PC-3 (cell line): ENCODE results near the gene REC114. TPM values are rescaled to one million over a fixed set of nuclear protein-coding genes. Genes with fewer than 3 reads are reported as not detected.

Experiments
- ATAC-seq: fragments of 200-7000 bp; cut with Tn5 transposase; 2 replicates; pipeline ENCODE4 v1.9.1; 2020; ENCODE audit warnings: mild to moderate bottlenecking, moderate library complexity
- BruUV-seq: library from RNA; stranded (reverse); fragments of 400-500 nt; replicated peaks from 2 replicates; lab custom pipeline; 2021; lab: Mats Ljungman, UMichigan
- CTCF ChIA-PET: fragments of 300-600 bp; sonication (Branson Sonifier 250); formaldehyde crosslinking; loops from one replicate; lab custom pipeline; 2022; ENCODE audit warnings: antibody characterized with exemption; lab: Charles Lee
- POLR2A ChIA-PET: fragments of 300-600 bp; sonication (Branson Sonifier 250); formaldehyde crosslinking; loops from one replicate; lab custom pipeline; 2022; ENCODE audit warnings: antibody characterized with exemption; ENCODE audit not compliant: unreplicated experiment; lab: Charles Lee
- DNase-seq: peaks from one replicate; pipeline ENCODE4 v3.0.0-alpha.2; 2015
- H2AFZ ChIP-seq: fragments of 300-600 bp; sonication (generic); 2 replicates; pipeline ENCODE4 v1.6.0; 2016; ENCODE audit warnings: antibody characterized with exemption, low read length
- H3F3A ChIP-seq: fragments of 300-600 bp; sonication (generic); one replicate; pipeline ENCODE4 v1.6.0; 2017; ENCODE audit warnings: antibody characterized with exemption, low read length, control low read depth, mild to moderate bottlenecking; ENCODE audit not compliant: unreplicated experiment
- H3K27ac ChIP-seq: fragments of 300-600 bp; sonication (generic); 2 replicates; pipeline ENCODE4 v1.5.1; 2016; ENCODE audit warnings: mild to moderate bottlenecking, low read length
- H3K27me3 ChIP-seq: fragments of 300-600 bp; sonication (generic); 2 replicates; pipeline ENCODE4 v1.6.1; 2016; ENCODE audit warnings: low read length, mixed read lengths
- H3K36me3 ChIP-seq: fragments of 300-600 bp; sonication (generic); 2 replicates; pipeline ENCODE4 v1.6.1; 2016; ENCODE audit warnings: low read depth, mixed run types, low read length, mixed read lengths
- H3K4me1 ChIP-seq: fragments of 300-600 bp; sonication (generic); 2 replicates; pipeline ENCODE4 v1.5.1; 2016; ENCODE audit warnings: low read length; ENCODE audit not compliant: insufficient read depth
- H3K4me2 ChIP-seq: fragments of 300-600 bp; sonication (generic); 2 replicates; pipeline ENCODE4 v1.6.0; 2016; ENCODE audit warnings: low read length
- H3K4me3 ChIP-seq: fragments of 300-600 bp; sonication (generic); 2 replicates; pipeline ENCODE4 v1.5.1; 2016; ENCODE audit warnings: mild to moderate bottlenecking, low read length, mixed read lengths
- H3K79me2 ChIP-seq: fragments of 300-600 bp; sonication (generic); 2 replicates; pipeline ENCODE4 v1.6.1; 2017; ENCODE audit warnings: low read length, mixed read lengths
- H3K9ac ChIP-seq: fragments of 300-600 bp; sonication (generic); 2 replicates; pipeline ENCODE4 v1.6.0; 2016; ENCODE audit warnings: mild to moderate bottlenecking, low read length
- H3K9me2 ChIP-seq: fragments of 300-600 bp; sonication (generic); replicated peaks from 2 replicates; pipeline ENCODE4 v1.6.1; 2016; ENCODE audit warnings: mixed run types, low read length, mixed read lengths
- H3K9me3 ChIP-seq: fragments of 300-600 bp; sonication (generic); 2 replicates; pipeline ENCODE4 v1.6.1; 2016; ENCODE audit warnings: low read length, mixed read lengths
- H4K20me1 ChIP-seq: fragments of 300-600 bp; sonication (generic); 2 replicates; pipeline ENCODE4 v1.6.1; 2016; ENCODE audit warnings: low read length, mixed read lengths
- EZH2 ChIP-seq: fragments of 300-600 bp; sonication (generic); IDR thresholded peaks from one replicate; pipeline ENCODE4 v1.6.1; 2017; ENCODE audit warnings: antibody characterized with exemption, mild to moderate bottlenecking, low read length; ENCODE audit not compliant: unreplicated experiment
- EZH2phosphoT487 ChIP-seq: fragments of 300-600 bp; sonication (generic); IDR thresholded peaks from 2 replicates; pipeline ENCODE4 v1.6.1; 2018; ENCODE audit warnings: mild to moderate bottlenecking, antibody characterized with exemption, low read length, borderline replicate concordance
- intact Hi-C: fragments of 100-400 bp; cut with micrococcal nuclease; formaldehyde crosslinking; loops from 2 replicates; pipeline ENCODE4 v1.9.0; 2023
- total RNA-seq: library from RNA; depleted of rRNA; stranded (reverse); fragments of >200 nt; gene quantifications from 2 replicates; pipeline ENCODE4 v1.2.3, GENCODE V29; 2014
- TF ChIP-seq, protein P1 (sequence below): fragments of 300-600 bp; sonication (generic); conservative IDR thresholded peaks from 2 replicates; pipeline ENCODE4 v1.5.1; 2017; ENCODE audit warnings: antibody characterized with exemption, low read depth, mild to moderate bottlenecking, low read length

The REC114 gene
- total RNA-seq, 1 experiment from 2014 or later = not detected

DNA sequence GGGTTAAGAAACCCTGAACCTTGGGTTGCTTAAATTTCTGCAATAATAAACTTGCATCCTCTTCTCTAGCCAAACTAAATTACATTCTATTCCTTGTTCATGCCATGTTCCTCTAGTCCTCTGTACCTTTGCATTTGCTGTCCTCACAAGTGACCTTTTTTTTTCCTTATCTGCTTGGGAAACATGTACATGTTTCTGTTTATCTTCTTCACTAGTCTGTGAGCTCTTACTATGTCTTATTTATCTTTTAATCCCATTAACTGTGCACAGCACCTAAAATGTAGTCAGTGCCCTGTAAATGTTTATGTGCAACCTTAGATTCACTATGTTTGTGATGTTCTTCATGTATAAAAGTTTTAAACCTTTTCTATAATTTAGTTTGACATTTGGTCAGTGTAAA lies 61.9 kb downstream of the REC114 start:
- Histone ChIP-seq H2AFZ (no peak overlapping the region), H3F3A (no peaks in the 10 kb centered on the region), H3K27ac (no peak overlapping the region), H3K9ac (no peak overlapping the region), H3K4me1 (no peaks in the 10 kb centered on the region), H3K4me2 (no peak overlapping the region), H3K79me2 (no peaks in the 10 kb centered on the region), H3K4me3 (no peak overlapping the region), H3K27me3 (peaks cover 9% of the 10 kb centered on the region), H3K36me3 (no peaks in the 10 kb centered on the region), H3K9me3 (no peaks in the 10 kb centered on the region), H3K9me2 (no peaks in the 10 kb centered on the region), H4K20me1 (no peaks in the 10 kb centered on the region)
- intact Hi-C loops = no loop called here
- TF ChIP-seq, protein P1, sequence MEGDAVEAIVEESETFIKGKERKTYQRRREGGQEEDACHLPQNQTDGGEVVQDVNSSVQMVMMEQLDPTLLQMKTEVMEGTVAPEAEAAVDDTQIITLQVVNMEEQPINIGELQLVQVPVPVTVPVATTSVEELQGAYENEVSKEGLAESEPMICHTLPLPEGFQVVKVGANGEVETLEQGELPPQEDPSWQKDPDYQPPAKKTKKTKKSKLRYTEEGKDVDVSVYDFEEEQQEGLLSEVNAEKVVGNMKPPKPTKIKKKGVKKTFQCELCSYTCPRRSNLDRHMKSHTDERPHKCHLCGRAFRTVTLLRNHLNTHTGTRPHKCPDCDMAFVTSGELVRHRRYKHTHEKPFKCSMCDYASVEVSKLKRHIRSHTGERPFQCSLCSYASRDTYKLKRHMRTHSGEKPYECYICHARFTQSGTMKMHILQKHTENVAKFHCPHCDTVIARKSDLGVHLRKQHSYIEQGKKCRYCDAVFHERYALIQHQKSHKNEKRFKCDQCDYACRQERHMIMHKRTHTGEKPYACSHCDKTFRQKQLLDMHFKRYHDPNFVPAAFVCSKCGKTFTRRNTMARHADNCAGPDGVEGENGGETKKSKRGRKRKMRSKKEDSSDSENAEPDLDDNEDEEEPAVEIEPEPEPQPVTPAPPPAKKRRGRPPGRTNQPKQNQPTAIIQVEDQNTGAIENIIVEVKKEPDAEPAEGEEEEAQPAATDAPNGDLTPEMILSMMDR = no peak
- TF ChIP-seq EZH2 (no peak), EZH2phosphoT487 (no peak)
- DNase-seq (no peak), ATAC-seq (no peak)
- no TSS peak for BruUV-seq
- ChIA-PET POLR2A (no interaction called here), CTCF (no interaction called here)

GRCh38 chr15:73515527-73515926 lies 72.6 kb downstream of the REC114 start:
- ChIA-PET CTCF (no interaction called here), POLR2A (no interaction called here)
- Histone ChIP-seq H2AFZ (no peak overlapping the region), H4K20me1 (no peaks in the 10 kb centered on the region), H3K4me3 (no peak overlapping the region), H3F3A (no peaks in the 10 kb centered on the region), H3K9ac (no peak overlapping the region), H3K79me2 (no peaks in the 10 kb centered on the region), H3K9me3 (no peaks in the 10 kb centered on the region), H3K4me1 (no peaks in the 10 kb centered on the region), H3K27ac (no peak overlapping the region), H3K27me3 (no peaks in the 10 kb centered on the region), H3K9me2 (no peaks in the 10 kb centered on the region), H3K36me3 (no peaks in the 10 kb centered on the region), H3K4me2 (no peak overlapping the region)
- DNase-seq (no peak), ATAC-seq (no peak)
- BruUV-seq = no TSS peak
- no peak for TF ChIP-seq EZH2
- no peak for TF ChIP-seq EZH2phosphoT487
- TF ChIP-seq, protein P1 = no peak
- intact Hi-C loops = no loop called here

- no peaks in the 10 kb centered on the region for H4K20me1 ChIP-seq
- ATAC-seq (no peak), DNase-seq (no peak)
- no peaks in the 10 kb centered on the region for H3K9me2 ChIP-seq
- no TSS peak for BruUV-seq
- H3K27ac ChIP-seq = no peak overlapping the region
- no peaks in the 10 kb centered on the region for H3K27me3 ChIP-seq
- ChIA-PET POLR2A (interaction anchor here (0.6 kb wide), 1 partner anchor 13 kb away, joined by 3 read pairs; no protein-coding TSS in a partner anchor), CTCF (no interaction called here)
- no peak overlapping the region for H3K4me3 ChIP-seq
- no peak overlapping the region for H3K9ac ChIP-seq
- TF ChIP-seq EZH2 (no peak), EZH2phosphoT487 (no peak)
- TF ChIP-seq, protein P1 = no peak
- intact Hi-C loops = no loop called here
- H3K79me2 ChIP-seq = no peaks in the 10 kb centered on the region
- no peak overlapping the region for H3K4me2 ChIP-seq
- no peaks in the 10 kb centered on the region for H3K9me3 ChIP-seq
- no peaks in the 10 kb centered on the region for H3F3A ChIP-seq
- no peaks in the 10 kb centered on the region for H3K36me3 ChIP-seq
- no peaks in the 10 kb centered on the region for H3K4me1 ChIP-seq
- no peak overlapping the region for H2AFZ ChIP-seq
Observed at GRCh38 chr15:73517566-73517965, 74.6 kb downstream of the REC114 start.
